Measurements from ENCODE around the gene EXOSC5. TPM values are rescaled to one million over a fixed set of nuclear protein-coding genes. Genes with fewer than 3 reads are reported as not detected.

The EXOSC5 gene
- total RNA-seq, 1 donor from 2014 or later, result 10.6 TPM

DNA sequence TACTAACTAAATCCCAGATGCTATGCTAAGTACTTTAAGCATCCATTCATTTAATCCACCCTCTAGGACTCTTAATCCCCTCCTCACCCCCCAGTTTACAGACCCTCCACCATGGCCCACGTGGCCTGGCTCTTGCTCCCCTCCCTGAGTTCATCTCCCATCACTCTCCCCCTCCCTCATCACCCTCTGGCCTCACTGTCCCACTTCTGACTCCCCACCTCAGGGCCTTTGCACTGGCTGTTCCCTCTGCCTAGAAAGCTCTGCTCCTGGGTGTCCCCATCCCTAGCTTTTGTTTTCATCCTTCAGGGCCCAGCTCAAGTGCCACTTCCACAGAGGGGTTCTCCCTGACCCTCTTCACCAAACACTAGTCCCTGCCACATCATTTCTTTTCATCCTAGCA lies 37.4 kb downstream of the EXOSC5 start:
- no peaks in the 10 kb centered on the region for H3K36me3 Mint-ChIP-seq (ENCODE audit: unreplicated experiment)
- TF ChIP-seq, protein P1, sequence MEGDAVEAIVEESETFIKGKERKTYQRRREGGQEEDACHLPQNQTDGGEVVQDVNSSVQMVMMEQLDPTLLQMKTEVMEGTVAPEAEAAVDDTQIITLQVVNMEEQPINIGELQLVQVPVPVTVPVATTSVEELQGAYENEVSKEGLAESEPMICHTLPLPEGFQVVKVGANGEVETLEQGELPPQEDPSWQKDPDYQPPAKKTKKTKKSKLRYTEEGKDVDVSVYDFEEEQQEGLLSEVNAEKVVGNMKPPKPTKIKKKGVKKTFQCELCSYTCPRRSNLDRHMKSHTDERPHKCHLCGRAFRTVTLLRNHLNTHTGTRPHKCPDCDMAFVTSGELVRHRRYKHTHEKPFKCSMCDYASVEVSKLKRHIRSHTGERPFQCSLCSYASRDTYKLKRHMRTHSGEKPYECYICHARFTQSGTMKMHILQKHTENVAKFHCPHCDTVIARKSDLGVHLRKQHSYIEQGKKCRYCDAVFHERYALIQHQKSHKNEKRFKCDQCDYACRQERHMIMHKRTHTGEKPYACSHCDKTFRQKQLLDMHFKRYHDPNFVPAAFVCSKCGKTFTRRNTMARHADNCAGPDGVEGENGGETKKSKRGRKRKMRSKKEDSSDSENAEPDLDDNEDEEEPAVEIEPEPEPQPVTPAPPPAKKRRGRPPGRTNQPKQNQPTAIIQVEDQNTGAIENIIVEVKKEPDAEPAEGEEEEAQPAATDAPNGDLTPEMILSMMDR (IDR thresholded peaks at IDR 0.05), result no peak
- no peaks in the 10 kb centered on the region for H3K27me3 Mint-ChIP-seq (ENCODE audit: unreplicated experiment)
- peaks cover 14% of the 10 kb centered on the region for H3K4me1 Mint-ChIP-seq (ENCODE audit: unreplicated experiment)
- no peak overlapping the region for H3K27ac Mint-ChIP-seq (ENCODE audit: unreplicated experiment)
- H3K9me3 Mint-ChIP-seq (ENCODE audit: unreplicated experiment), result no peaks in the 10 kb centered on the region
- DNase-seq (ENCODE audit: extremely low spot score, unreplicated experiment), result no peak
- no peak overlapping the region for H3K4me3 Mint-ChIP-seq (ENCODE audit: unreplicated experiment)

DNA sequence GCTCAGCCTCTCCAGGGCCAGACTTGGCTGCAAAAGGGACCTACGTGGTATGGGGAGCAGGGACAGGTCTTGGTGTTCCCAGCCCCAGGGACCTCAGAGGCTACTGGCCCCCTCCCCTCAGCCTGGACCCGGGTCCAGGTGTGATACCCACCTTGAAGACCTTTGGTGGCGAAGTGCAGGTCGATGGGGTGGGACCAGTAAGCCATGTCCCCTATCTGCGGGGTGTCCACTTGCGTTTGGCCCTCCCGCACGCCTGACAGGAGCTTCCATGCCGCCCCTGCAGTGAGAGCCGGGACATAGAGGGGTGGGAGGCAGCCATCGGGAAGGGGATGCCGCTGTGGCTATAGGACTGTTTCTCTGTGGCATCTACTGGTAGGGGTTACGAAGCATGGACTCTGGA lies 39.4 kb downstream of the EXOSC5 start:
- Mint-ChIP-seq H3K27me3 (ENCODE audit: unreplicated experiment) (no peaks in the 10 kb centered on the region), H3K4me3 (ENCODE audit: unreplicated experiment) (no peak overlapping the region), H3K27ac (ENCODE audit: unreplicated experiment) (no peak overlapping the region), H3K36me3 (ENCODE audit: unreplicated experiment) (no peaks in the 10 kb centered on the region), H3K4me1 (ENCODE audit: unreplicated experiment) (peaks cover 6% of the 10 kb centered on the region), H3K9me3 (ENCODE audit: unreplicated experiment) (no peaks in the 10 kb centered on the region)
- TF ChIP-seq, protein P1 (IDR thresholded peaks at IDR 0.05), result no peak
- no peak for DNase-seq (ENCODE audit: extremely low spot score, unreplicated experiment)

DNA sequence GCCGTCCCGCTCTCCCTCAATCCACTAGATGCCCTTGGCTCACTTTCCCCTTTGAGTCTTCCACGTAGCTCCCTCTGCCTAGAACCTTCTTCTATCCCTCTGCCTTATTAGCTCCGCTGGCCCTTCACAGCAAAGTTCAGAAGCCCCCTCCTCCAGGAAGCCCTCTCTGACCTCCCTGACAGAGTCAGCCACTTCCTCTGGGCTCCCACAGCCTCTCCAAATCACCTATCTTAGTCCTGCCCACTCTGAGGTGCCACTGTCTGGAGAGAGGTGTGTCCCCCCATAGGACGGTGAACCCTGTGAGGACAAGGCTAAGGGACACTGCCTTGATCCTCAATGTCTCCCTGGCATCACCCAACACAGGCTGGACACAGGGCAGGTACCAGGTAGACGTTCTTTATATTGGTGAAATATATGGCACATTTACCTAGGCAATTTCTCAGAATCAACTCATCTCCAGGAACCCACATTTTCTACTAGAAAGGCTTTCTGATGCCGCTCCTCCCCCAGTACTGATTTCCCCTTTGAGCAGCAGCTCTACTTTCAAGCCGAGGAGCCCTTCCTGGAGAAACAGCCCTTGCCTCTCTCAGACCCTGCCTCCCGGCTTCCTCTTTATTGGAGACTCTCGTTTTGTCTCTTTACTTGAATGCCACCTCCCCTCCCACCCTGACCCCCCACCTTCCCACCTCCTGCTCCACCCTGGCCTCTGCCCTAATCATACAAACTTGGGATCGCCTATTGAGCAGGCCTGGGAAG lies 40.0 kb downstream of the EXOSC5 start:
- no peak for DNase-seq (ENCODE audit: extremely low spot score, unreplicated experiment)
- Mint-ChIP-seq H3K4me1 (ENCODE audit: unreplicated experiment) (peaks cover 6% of the 10 kb centered on the region), H3K27ac (ENCODE audit: unreplicated experiment) (no peak overlapping the region), H3K36me3 (ENCODE audit: unreplicated experiment) (no peaks in the 10 kb centered on the region), H3K4me3 (ENCODE audit: unreplicated experiment) (peak overlapping the region; percentile 38), H3K9me3 (ENCODE audit: unreplicated experiment) (no peaks in the 10 kb centered on the region), H3K27me3 (ENCODE audit: unreplicated experiment) (no peaks in the 10 kb centered on the region)
- TF ChIP-seq, protein P1 (IDR thresholded peaks at IDR 0.05), result no peak

DNA sequence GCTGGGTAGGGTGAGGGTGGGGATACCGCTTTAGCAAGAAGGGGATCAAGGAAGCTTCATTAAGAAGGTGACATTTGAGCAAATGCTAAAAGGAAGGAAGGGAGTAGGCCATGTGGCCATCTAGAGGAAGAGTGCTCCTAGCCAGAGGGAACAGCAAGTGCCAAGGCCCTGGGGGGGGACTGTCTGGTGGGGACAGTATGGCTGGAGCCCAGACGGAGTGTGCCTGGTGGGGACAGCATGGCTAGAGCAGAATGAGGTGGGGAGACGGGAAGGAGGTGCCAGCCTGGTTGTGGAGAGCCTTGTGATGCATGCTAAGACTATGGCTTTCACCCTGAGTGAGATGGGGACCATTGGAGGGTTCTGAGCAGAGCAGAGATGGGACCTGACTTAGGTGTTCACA lies 41.4 kb downstream of the EXOSC5 start:
- TF ChIP-seq, protein P1 (IDR thresholded peaks at IDR 0.05), result no peak
- H3K27me3 Mint-ChIP-seq (ENCODE audit: unreplicated experiment), result no peaks in the 10 kb centered on the region
- no peaks in the 10 kb centered on the region for H3K36me3 Mint-ChIP-seq (ENCODE audit: unreplicated experiment)
- DNase-seq (ENCODE audit: extremely low spot score, unreplicated experiment), result no peak
- H3K9me3 Mint-ChIP-seq (ENCODE audit: unreplicated experiment), result no peaks in the 10 kb centered on the region
- no peak overlapping the region for H3K4me3 Mint-ChIP-seq (ENCODE audit: unreplicated experiment)
- H3K27ac Mint-ChIP-seq (ENCODE audit: unreplicated experiment), result no peak overlapping the region
- peaks cover 8% of the 10 kb centered on the region for H3K4me1 Mint-ChIP-seq (ENCODE audit: unreplicated experiment)

DNA sequence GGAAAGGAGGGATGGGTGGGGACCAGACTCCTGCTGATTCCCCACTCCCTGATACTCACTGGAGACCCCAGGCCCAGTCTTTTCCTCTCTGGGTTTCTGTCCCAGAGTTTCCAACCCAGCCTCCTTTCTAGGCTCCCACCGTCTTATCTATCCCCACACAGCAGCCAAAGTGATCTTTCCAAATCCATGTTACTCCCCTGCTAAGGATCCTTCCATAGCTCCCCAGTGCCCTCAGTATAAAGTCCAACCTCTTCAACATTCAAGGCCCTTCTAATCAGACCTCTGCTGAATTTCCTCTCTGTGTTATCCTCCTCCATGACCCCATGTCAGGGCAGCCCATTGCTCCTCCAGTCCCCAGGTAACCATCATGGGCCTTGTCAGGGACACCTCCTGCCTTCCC lies 42.1 kb downstream of the EXOSC5 start:
- Mint-ChIP-seq H3K4me1 (ENCODE audit: unreplicated experiment) (peaks cover 12% of the 10 kb centered on the region), H3K27ac (ENCODE audit: unreplicated experiment) (peak overlapping the region; percentile 24), H3K9me3 (ENCODE audit: unreplicated experiment) (no peaks in the 10 kb centered on the region), H3K36me3 (ENCODE audit: unreplicated experiment) (no peaks in the 10 kb centered on the region), H3K27me3 (ENCODE audit: unreplicated experiment) (no peaks in the 10 kb centered on the region), H3K4me3 (ENCODE audit: unreplicated experiment) (peak overlapping the region; percentile 3)
- TF ChIP-seq, protein P1 (IDR thresholded peaks at IDR 0.05), result no peak
- no peak for DNase-seq (ENCODE audit: extremely low spot score, unreplicated experiment)

All from osteocyte (in vitro differentiated cells).